Cardiac ventricle fibroblast (primary cell): Measurements from ENCODE around the gene HLA-DPA1. TPM values are rescaled to one million over a fixed set of nuclear protein-coding genes. Genes with fewer than 3 reads are reported as not detected.

Experiments
- total RNA-seq: library from RNA; depleted of rRNA; stranded (reverse); fragments of >200 nt; gene quantifications from 2 replicates; pipeline ENCODE4 v1.2.3, GENCODE V29; 2015

Gene HLA-DPA1
- total RNA-seq, result 2.8 and 7.6 TPM in 2 replicates

DNA sequence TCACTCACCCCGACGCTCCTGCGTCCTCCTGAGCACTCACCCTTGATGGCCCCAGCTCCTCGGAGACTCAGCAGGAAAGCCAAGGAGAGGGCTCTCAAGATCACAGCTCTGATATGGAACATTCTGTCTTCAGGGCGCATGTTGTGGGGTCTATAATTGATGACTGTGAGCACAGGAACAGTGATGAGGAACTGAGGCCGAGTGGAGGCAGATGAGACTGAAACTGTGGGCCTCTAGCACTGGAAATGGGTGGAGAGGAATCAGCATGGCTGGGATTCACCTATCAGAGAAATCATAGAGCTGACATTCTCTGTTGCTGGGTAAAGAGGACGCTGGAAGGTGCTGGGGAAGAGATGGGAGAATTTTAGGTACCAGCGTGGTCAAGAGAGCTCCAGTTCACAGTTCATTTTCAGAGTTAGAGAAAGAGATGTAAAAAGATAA, at the start of gene HLA-DPA1:
HLA-DPA1 (minus strand) TSS at position 219 of the 441 bp plus-strand sequence.

DNA sequence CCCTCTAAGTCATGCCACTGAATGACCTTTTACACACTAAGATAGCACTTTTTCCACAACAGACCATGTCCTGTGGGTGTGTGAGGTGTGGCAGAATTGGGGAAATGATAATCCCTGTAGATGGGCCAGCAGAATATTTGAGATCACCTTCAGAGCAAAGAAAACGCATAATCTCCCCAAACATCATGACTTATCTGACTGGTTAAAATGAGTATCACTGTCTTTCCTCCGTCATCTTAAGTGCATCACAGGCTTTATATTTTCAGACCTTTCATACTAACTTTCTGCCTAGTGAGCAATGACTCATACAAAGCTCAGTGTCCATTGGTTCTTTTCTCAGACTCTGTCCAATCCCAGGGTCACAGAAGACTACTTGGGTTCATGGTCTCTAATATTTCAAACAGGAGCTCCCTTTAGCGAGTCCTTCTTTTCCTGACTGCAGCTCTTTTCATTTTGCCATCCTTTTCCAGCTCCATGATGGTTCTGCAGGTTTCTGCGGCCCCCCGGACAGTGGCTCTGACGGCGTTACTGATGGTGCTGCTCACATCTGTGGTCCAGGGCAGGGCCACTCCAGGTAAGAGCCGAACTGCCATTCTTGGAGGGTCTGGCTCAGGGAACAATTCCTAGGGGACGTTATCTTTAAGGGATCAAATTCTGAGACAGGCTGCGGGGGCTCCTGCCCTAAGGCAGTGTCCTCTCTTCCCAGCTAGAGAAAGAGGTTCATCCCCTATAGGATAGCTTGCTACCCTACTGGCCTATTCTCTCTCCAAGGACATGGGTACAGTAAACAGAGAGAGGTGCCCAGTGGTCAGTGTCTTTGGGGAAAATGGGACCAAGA, 2.3 kb upstream of the HLA-DPA1 start, which contains the start of gene HLA-DPB1:
HLA-DPB1 (plus strand) TSS at position 423 of the 838 bp plus-strand sequence; CDS start at position 475, 52 bp downstream.

Other genes with a start within 250 kb of the HLA-DPA1 start
- 9.0 and 14.5 TPM in 2 replicates for gene TAP2, start 234.9 kb downstream of the HLA-DPA1 start, total RNA-seq
- gene PSMB8, start 229.6 kb downstream of the HLA-DPA1 start, total RNA-seq, result 44.7 and 54.2 TPM in 2 replicates
- gene TAP1, start 219.9 kb downstream of the HLA-DPA1 start, total RNA-seq, result 19.2 and 19.4 TPM in 2 replicates
- gene PSMB9, start 219.5 kb downstream of the HLA-DPA1 start, total RNA-seq, result 27.2 and 33.0 TPM in 2 replicates
- gene HLA-DMB, start 132.6 kb downstream of the HLA-DPA1 start, total RNA-seq, result not detected in 2 replicates
- 3.9 and 4.2 TPM in 2 replicates for gene HLA-DMA, start 120.6 kb downstream of the HLA-DPA1 start, total RNA-seq
- gene BRD2, start 105.1 kb downstream of the HLA-DPA1 start, total RNA-seq, result 112 and 121 TPM in 2 replicates
- gene HLA-DOA, start 64.1 kb downstream of the HLA-DPA1 start, total RNA-seq, result 0.12 TPM in 1 of 2 replicates, not detected in the other
- 4.1 and 10.1 TPM in 2 replicates for gene HLA-DPB1, start 2.3 kb upstream of the HLA-DPA1 start, total RNA-seq
- 0.05 and 0.06 TPM in 2 replicates for gene COL11A2, start 118.8 kb upstream of the HLA-DPA1 start, total RNA-seq
- 19.2 and 20.3 TPM in 2 replicates for gene RXRB, start 127.0 kb upstream of the HLA-DPA1 start, total RNA-seq
- gene SLC39A7, start 127.2 kb upstream of the HLA-DPA1 start, total RNA-seq, result 133 and 143 TPM in 2 replicates
- 2.2 and 6.6 TPM in 2 replicates for gene HSD17B8, start 131.0 kb upstream of the HLA-DPA1 start, total RNA-seq
- gene RING1, start 134.9 kb upstream of the HLA-DPA1 start, total RNA-seq, result 13.6 and 13.9 TPM in 2 replicates
- gene VPS52, start 198.2 kb upstream of the HLA-DPA1 start, total RNA-seq, result 13.3 and 29.0 TPM in 2 replicates
- gene RPS18, start 198.4 kb upstream of the HLA-DPA1 start, total RNA-seq, result 3,899 and 4,707 TPM in 2 replicates
- gene B3GALT4, start 203.5 kb upstream of the HLA-DPA1 start, total RNA-seq, result 2.3 and 2.7 TPM in 2 replicates
- gene WDR46, start 215.6 kb upstream of the HLA-DPA1 start, total RNA-seq, result 55.5 and 57.8 TPM in 2 replicates
- gene PFDN6, start 216.0 kb upstream of the HLA-DPA1 start, total RNA-seq, result 45.7 and 55.3 TPM in 2 replicates
- 16.1 and 17.8 TPM in 2 replicates for gene RGL2, start 225.3 kb upstream of the HLA-DPA1 start, total RNA-seq
- 47.9 and 50.1 TPM in 2 replicates for gene TAPBP, start 240.4 kb upstream of the HLA-DPA1 start, total RNA-seq
- gene ZBTB22, start 244.1 kb upstream of the HLA-DPA1 start, total RNA-seq, result 13.9 and 17.1 TPM in 2 replicates
- gene DAXX, start 249.3 kb upstream of the HLA-DPA1 start, total RNA-seq, result 33.6 and 35.2 TPM in 2 replicates